GM18498 (cell line): ENCODE data around the gene ZNF268.

Experiments used
- ATAC-seq: cut with Tn5 transposase; IDR thresholded peaks from one replicate; pipeline ENCODE4 v1.9.1; 2021; ENCODE audit warnings: mild to moderate bottlenecking, moderate library complexity; ENCODE audit not compliant: unreplicated experiment

Gene ZNF268

DNA sequence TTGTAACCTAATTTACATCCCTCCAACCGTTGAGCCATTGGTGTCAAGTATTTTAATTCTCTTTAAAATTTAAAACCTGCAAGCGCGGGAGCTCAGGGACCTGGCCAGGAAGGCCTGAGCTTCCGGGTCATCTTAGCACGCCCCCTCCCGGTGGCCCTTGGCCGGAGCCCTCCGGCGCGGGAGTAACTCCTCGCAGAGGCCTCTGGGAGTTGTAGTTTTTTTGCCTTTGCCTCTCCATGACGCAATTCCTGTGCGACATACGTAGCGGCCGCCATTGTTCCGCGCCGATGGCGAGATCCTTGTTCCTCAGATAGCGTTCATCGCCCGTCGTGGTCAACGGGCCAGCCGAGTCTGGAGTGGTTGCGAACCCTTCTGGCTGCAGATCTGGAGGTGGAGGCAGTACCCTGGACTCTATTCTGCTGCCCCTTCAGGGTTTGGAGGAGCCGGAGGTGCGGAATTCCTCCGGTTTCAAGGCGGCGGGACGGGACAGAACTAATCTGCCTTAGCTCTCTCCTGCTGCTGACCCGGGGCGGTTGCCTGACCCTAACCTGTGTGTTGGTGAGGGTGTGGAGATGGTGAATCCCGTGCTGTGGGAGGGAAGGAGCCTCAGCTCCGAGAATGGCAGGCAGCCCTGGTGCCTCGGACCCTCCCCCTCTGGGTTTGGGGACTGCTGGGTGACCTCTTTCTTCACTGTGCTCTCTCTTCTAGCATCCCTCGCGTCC lies at the start of gene ZNF268:
Gene ZNF268 (plus strand): TSS at position 258 of the 722 bp plus-strand sequence. CDS start 503 bp downstream, outside the sequence.
- ATAC-seq, result peak; percentile 90

DNA sequence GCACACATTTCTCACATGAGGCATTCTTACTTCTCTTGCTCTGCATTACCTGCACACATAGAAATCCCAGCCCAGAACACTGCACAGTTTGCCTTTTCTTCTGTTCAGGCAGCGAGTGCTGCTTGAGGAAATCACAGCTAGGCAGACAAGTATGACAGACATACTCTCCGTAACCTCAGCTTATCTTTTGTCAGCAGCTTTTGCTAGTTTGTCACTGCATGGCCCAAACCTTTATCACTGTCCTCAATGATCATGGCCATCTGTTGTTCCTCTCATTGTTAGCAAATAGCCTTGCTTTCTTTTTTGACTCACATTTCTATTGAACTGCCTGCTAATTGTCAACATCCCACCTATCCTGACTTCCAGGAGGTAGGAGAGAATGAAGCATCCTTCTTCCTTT lies 45.5 kb upstream of the ZNF268 start:
- ATAC-seq, result no peak

DNA sequence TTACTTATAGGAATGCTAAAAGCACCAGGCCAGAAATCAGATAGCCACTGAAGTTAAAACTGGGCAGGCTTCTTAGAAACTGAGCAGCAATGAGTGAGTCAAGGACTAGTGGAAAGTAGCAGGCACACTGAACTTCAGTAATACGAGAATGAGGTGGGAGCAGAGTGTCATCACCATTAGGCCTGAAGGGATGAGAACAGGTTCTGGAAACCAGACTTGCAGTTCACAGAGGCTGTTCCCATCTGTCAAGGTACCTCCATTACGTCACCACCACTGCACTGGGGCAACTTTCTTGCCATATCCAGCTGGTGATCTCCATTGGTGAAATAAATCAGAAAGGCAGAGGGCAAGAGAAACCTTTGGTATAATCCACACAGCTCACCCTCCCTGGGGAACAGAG lies 35.3 kb upstream of the ZNF268 start:
- ATAC-seq, result no peak

- ATAC-seq, result no peak
Measured at GRCh38 chr12:133156125-133156690, 25.1 kb upstream of the ZNF268 start.

- ATAC-seq, result no peak
Measured at GRCh38 chr12:133165776-133166175, 15.5 kb upstream of the ZNF268 start.

- ATAC-seq, result no peak
Measured at GRCh38 chr12:133172491-133172890, 8.8 kb upstream of the ZNF268 start.

- ATAC-seq, result no peak
Measured at GRCh38 chr12:133174901-133175300, 6.4 kb upstream of the ZNF268 start.

DNA sequence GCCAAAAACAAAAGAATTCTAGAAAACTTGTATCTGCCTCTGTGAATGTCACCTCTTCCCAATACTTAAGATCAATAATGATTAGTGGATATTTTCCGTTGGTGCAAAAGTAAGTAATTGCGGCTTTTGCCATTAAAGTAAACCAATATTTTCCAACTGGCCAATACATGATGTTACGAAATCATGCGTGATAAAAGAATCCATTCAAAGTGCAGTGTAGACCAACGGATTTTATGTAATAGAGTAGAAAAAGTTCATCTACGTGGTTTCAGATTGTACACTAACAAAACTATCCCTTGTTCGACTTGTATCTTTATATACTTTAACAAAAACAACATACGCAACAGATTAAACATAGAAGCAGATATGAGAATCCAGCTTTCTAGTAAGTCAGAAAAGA lies 626 bp upstream of the ZNF268 start:
- ATAC-seq, result no peak

- ATAC-seq, result no peak
Measured at GRCh38 chr12:133190176-133190575, 8.9 kb downstream of the ZNF268 start.

- ATAC-seq, result no peak
Measured at GRCh38 chr12:133192847-133193246, 11.6 kb downstream of the ZNF268 start.

DNA sequence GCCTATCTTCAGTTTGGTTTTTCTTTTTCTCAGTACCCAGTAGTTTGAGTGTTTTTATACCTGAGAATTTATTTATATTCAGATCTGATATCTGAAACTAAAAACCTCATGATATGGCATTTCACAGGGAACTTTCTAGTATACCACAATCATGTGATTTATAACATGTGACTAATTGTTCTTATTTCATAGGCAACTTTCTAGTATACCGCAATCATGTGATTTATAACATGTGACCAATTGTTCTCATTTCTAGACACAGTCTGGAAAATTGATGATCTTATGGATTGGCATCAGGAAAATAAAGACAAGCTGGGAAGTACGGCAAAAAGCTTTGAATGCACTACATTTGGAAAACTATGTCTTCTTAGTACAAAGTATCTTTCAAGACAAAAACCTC lies 20.6 kb downstream of the ZNF268 start:
- no peak for ATAC-seq

DNA sequence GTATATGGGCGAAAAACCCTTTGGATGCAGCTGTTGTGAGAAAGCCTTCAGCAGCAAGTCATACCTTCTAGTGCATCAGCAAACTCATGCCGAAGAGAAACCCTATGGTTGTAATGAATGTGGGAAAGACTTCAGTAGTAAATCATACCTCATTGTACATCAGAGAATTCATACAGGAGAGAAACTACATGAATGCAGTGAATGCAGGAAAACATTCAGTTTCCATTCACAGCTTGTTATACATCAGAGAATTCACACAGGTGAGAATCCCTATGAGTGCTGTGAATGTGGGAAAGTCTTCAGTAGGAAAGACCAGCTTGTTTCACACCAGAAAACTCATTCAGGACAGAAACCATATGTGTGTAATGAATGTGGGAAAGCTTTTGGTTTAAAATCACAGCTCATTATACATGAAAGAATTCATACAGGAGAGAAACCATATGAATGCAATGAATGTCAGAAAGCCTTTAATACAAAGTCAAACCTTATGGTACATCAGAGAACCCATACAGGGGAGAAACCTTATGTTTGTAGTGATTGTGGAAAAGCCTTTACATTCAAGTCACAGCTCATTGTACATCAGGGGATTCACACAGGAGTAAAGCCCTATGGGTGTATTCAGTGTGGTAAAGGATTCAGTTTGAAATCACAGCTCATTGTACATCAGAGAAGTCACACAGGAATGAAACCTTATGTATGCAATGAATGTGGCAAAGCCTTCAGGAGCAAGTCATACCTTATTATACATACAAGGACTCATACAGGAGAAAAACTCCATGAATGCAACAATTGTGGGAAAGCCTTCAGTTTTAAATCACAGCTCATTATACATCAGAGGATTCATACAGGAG lies 21.4 kb downstream of the ZNF268 start:
- no peak for ATAC-seq

DNA sequence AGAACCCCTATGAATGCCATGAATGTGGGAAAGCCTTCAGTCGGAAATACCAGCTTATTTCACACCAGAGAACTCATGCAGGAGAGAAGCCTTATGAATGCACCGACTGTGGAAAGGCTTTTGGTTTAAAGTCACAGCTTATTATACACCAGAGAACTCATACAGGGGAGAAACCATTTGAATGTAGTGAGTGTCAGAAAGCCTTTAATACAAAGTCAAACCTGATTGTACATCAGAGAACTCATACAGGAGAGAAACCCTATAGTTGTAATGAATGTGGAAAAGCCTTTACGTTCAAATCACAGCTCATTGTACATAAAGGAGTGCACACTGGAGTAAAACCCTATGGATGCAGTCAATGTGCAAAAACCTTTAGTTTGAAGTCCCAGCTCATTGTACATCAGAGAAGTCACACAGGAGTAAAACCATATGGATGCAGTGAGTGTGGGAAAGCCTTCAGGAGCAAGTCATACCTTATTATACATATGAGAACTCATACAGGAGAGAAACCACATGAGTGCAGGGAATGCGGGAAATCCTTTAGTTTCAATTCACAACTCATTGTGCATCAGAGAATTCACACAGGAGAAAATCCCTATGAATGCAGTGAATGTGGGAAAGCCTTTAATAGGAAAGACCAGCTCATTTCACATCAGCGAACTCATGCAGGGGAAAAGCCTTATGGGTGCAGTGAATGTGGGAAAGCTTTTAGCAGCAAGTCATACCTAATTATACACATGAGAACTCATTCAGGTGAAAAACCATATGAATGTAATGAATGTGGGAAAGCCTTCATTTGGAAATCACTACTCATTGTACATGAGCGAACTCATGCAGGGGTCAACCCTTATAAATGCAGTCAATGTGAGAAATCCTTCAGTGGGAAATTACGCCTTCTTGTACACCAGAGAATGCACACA lies 22.3 kb downstream of the ZNF268 start:
- no peak for ATAC-seq

- no peak for ATAC-seq
Measured at GRCh38 chr12:133204264-133204603, 22.9 kb downstream of the ZNF268 start.

GRCh38 chr12:133206390-133206789 lies 25.1 kb downstream of the ZNF268 start:
- no peak for ATAC-seq

DNA sequence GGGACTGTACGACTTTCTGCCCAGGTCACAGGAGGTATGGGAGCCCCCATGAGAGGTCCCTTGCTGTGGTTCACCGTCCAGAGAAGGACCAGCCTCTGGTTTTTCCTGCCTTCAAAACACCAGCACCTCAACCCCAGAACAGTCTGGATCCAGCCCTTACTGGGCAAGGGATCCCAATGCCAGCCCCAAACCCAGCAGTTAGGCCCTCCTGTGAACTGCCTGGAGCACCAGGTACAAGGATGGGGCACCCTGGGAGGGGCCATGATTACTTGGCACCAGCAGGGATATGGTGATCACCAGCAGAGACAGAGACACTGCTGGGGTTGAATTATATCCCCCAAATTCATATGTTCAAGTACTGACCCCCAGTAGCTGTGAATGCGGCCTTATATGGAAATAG lies 34.4 kb downstream of the ZNF268 start:
- ATAC-seq, result no peak

DNA sequence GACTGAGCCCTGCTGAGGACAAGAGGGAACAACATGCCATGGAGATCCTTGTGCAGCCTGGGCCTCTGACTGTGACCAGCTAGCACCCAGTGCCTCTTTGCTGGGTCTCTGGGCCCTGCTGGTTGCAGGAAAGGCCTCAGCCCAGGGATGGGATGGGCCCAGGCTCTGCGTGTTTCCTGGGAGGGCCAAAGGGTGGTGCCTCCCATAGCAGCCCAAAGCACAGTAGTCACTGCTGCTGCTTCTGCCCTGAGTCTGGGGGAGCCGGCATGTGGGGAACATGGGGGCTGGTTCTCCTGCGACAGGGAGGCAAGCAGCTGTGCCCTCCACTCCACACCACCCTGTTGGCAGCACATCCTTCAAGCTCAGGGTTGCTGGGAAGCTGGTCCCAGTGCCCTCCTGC lies 35.9 kb downstream of the ZNF268 start:
- no peak for ATAC-seq

- no peak for ATAC-seq
Measured at GRCh38 chr12:133220521-133220920, 39.2 kb downstream of the ZNF268 start.

- no peak for ATAC-seq
Measured at GRCh38 chr12:133221241-133221640, 39.9 kb downstream of the ZNF268 start.

DNA sequence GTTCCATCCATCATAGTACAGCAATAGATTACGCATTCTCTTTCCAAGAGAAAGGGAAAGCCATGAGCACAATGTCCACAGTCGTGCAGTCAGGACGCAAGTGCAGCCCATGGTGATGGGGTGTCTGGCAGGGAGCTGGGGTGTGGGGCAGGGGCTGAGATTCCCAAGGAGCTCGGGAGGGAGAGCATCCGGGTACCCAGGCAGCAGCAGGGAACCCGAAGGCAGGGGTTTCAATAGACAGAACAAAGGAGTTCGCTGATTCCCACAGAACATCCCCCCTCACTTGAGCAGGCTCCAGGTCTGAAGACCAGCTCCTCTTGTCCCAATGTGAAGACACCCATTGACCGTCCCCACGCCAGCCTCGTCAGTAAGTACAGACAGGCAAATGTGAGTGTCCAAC lies 40.9 kb downstream of the ZNF268 start:
- no peak for ATAC-seq

DNA sequence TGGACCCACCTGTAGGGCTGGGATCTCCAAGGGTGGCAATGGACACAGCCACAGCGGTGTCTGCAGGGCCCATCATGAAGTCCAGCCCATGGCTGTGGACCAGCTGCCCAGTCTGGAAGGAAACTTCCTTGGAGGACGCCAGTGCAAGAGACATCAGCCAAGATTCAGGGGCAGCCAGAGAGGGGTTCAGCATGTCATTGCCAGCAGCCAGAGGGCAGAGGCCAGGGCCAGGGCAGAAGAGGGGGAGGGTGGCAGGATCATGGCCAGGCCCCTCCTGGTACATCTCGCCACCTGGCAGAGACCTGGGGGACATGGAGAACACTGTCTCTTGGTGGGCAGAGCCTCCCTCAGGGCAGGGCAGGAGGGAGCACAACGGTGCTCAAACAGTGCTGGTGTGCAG lies 44.2 kb downstream of the ZNF268 start:
- ATAC-seq, result no peak
